ENCODE data around the gene SPOUT1.

GRCh38 chr9:128807827-128808226, 21.8 kb downstream of the SPOUT1 start:
- TF ChIP-seq POLR2A (IDR thresholded peaks at IDR 0.05; ENCODE audit: low read depth, low read length) = no peak
- TF ChIP-seq POLR2AphosphoS5 (IDR thresholded peaks at IDR 0.05; ENCODE audit: low read depth, low read length) = no peak
- TF ChIP-seq TAF1 (IDR thresholded peaks at IDR 0.05; ENCODE audit: borderline replicate concordance, low read depth, low read length) = no peak
